K562 (cell line): Measurements from ENCODE around the gene ZNF284. TPM values are rescaled to one million over a fixed set of nuclear protein-coding genes. Genes with fewer than 3 reads are reported as not detected.

ENCODE experiments used
- CEBPB ChIP-seq: fragments of 450-650 bp; IDR thresholded peaks from 2 replicates; pipeline ENCODE4 v1.6.1; 2016; ENCODE audit warnings: missing genetic modification characterization, missing compliant biosample characterization
- FIP1L1 ChIP-seq: fragments of 200-400 bp; formaldehyde crosslinking; IDR thresholded peaks from 2 replicates; pipeline ENCODE4 v1.6.1; 2018; ENCODE audit warnings: mild to moderate bottlenecking, low read depth, low read length; ENCODE audit not compliant: poor library complexity, severe bottlenecking
- FOXA1 ChIP-seq: fragments of 450-650 bp; IDR thresholded peaks from 2 replicates; pipeline ENCODE4 v1.6.1; 2016; ENCODE audit warnings: mild to moderate bottlenecking, borderline replicate concordance
- HLTF ChIP-seq: fragments of 450-650 bp; IDR thresholded peaks from 2 replicates; pipeline ENCODE4 v1.6.1; 2016
- KDM5B ChIP-seq: fragments of 200-600 bp; sonication (generic); IDR thresholded peaks from 2 replicates; pipeline ENCODE4 v1.6.1; 2012; ENCODE audit warnings: low read depth, mild to moderate bottlenecking, moderate library complexity, low read length, control low read depth, inconsistent platforms; ENCODE audit not compliant: insufficient replicate concordance
- L3MBTL2 ChIP-seq: fragments of 450-650 bp; IDR thresholded peaks from 2 replicates; pipeline ENCODE4 v1.6.1; 2016; ENCODE audit warnings: mild to moderate bottlenecking, moderate library complexity
- MED1 ChIP-seq: sonication (generic); formaldehyde crosslinking; IDR thresholded peaks from 2 replicates; pipeline ENCODE4 v1.8.1; 2023; ENCODE audit warnings: missing genetic modification reagents, borderline replicate concordance
- MYNN ChIP-seq, 2 experiments: sonication (generic); formaldehyde crosslinking in 1 of 2; IDR thresholded peaks; 2 replicates each; pipeline versions ENCODE4 v1.5.0 to v1.6.1; 2016 to 2020; ENCODE audit warnings: antibody characterized with exemption in 1 of 2, missing genetic modification reagents in 1 of 2
- PHF20 ChIP-seq: fragments of 450-650 bp; IDR thresholded peaks from 2 replicates; pipeline ENCODE4 v1.6.1; 2018; ENCODE audit not compliant: partially characterized antibody
- PHF8 ChIP-seq: fragments of 200-600 bp; sonication (generic); IDR thresholded peaks from 2 replicates; pipeline ENCODE4 v1.6.1; 2012; ENCODE audit warnings: mixed run types, mild to moderate bottlenecking, inconsistent platforms, low read length, moderate library complexity, borderline replicate concordance
- POLR2AphosphoS5 ChIP-seq: IDR thresholded peaks from 2 replicates; pipeline ENCODE4 v1.6.1; 2011; ENCODE audit warnings: mild to moderate bottlenecking, low read depth, low read length, moderate library complexity; ENCODE audit not compliant: control insufficient read depth, insufficient read depth
- RBM14 ChIP-seq: fragments of 200-400 bp; formaldehyde crosslinking; IDR thresholded peaks from 2 replicates; pipeline ENCODE4 v1.6.1; 2018; ENCODE audit warnings: low read depth, mild to moderate bottlenecking, low read length, moderate library complexity, borderline replicate concordance; ENCODE audit not compliant: insufficient read depth
- RNF2 ChIP-seq: sonication (generic); IDR thresholded peaks from 2 replicates; pipeline ENCODE4 v1.6.1; 2016
- TBP ChIP-seq: optimal IDR thresholded peaks from 2 replicates; pipeline ENCODE3; 2011; ENCODE audit warnings: low read depth, low read length, improper control_type of control experiment
- TCF7 ChIP-seq: sonication (generic); IDR thresholded peaks from 2 replicates; pipeline ENCODE4 v1.6.1; 2016; ENCODE audit warnings: antibody characterized with exemption, borderline replicate concordance
- TRIM24 ChIP-seq, 2 experiments: fragments of 450-650 bp; IDR thresholded peaks; 2 replicates each; pipeline ENCODE4 v1.6.1; 2016
- ZEB2 ChIP-seq: fragments of 450-650 bp; IDR thresholded peaks from 2 replicates; pipeline ENCODE4 v1.6.1; 2016
- ZFP1 ChIP-seq: fragments of 450-650 bp; formaldehyde crosslinking; IDR thresholded peaks from 2 replicates; pipeline ENCODE4 v1.4.0; 2020; ENCODE audit warnings: mild to moderate bottlenecking, mixed read lengths
- ZNF324 ChIP-seq: fragments of 250-450 bp; sonication (Bioruptor Pico); IDR thresholded peaks from 2 replicates; pipeline ENCODE4 v1.4.0; 2020; ENCODE audit warnings: mild to moderate bottlenecking
- polyA plus RNA-seq, 8 experiments: library from polyadenylated mRNA; depleted of rRNA in 4 of 8; stranded (reverse) in 5 of 8; unstranded in 3 of 8; fragments of >200 nt; fragmentation: Nextera tagmentation in 2 of 8; fragmentation: Illumina TruSeq in 1 of 8; extraction: Ambion mirVana in 2 of 8; extraction: Trizol in 1 of 8; gene quantifications; 2 replicates each; pipeline versions ENCODE4 v1.2.1 to v1.2.3, GENCODE V29; 2011 to 2014; ENCODE audit warnings: inconsistent platforms in 1 of 8, missing spikeins in 1 of 8
- total RNA-seq, 7 experiments: library from RNA; depleted of rRNA in 6 of 7; stranded (reverse); fragments of >200 nt in 6 of 7; fragmentation: Illumina TruSeq in 2 of 7; extraction: Trizol in 2 of 7; gene quantifications; 2 replicates each; pipeline versions ENCODE4 v1.2.1 to v1.2.3, GENCODE V29; 2011 to 2021; ENCODE audit warnings: low replicate concordance in 1 of 7
- TF ChIP-seq, protein P1 (sequence below): fragments of 250-450 bp; sonication (Bioruptor Pico); IDR thresholded peaks from 2 replicates; pipeline ENCODE4 v1.4.0; 2020; ENCODE audit warnings: mild to moderate bottlenecking
- TF ChIP-seq, protein P2 (sequence below): IDR thresholded peaks from 2 replicates; pipeline ENCODE4 v1.6.1; 2014; ENCODE audit warnings: antibody characterized with exemption
- TF ChIP-seq, protein P3 (sequence below): fragments of 450-650 bp; IDR thresholded peaks from 2 replicates; pipeline ENCODE4 v1.6.1; 2016; ENCODE audit warnings: borderline replicate concordance
- TF ChIP-seq, protein P4 (sequence below): fragments of 200-800 bp; sonication (Bioruptor generic); IDR thresholded peaks from 2 replicates; pipeline ENCODE4 v1.6.1; 2017; ENCODE audit warnings: missing genetic modification characterization, missing compliant biosample characterization

The ZNF284 gene
- total and polyA plus RNA-seq, 9 of the 15 experiments (the other 6 are each of a cell fraction or from before 2014, with no cell fraction given), result 0.07 to 0.24 (median 0.20) TPM

DNA sequence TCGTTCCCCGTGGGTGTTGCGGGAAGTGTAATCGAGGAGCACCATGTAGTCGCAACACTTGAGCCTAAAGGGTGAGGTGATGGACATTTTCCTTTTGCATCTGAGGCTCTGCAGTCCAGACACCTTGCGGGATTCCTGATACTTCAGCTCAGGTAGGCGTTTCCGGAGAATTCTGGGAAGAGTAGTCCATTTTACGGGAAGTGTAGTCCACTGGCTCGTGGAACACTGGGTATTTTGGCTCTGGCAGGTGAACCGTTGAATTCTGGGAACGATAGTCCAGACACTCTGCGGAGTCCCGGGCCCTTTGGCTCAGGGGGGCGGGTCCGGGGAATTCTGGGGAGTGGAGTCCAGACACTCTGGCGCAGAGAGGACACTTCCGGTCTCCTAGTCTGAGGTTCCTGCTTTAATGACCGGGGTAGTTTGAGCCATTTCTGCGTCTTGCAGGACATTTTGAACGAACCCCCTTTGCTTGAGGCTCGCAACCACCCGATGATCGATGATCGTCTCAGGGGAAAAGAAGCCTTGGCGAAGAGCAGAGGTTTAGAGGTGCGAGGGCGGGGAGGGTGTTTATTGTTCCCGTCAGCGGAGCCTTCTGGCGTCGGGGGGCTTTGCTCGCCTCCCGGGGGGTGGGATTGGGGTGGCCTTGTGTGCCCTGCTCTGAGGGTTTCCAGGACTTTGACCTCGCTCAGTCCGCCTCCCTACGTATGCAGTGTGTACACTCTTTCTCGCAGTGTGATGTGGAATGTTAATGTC lies 20.1 kb upstream of the ZNF284 start, which contains the start of gene ZNF223 (continued):
- TF ChIP-seq, protein P1, sequence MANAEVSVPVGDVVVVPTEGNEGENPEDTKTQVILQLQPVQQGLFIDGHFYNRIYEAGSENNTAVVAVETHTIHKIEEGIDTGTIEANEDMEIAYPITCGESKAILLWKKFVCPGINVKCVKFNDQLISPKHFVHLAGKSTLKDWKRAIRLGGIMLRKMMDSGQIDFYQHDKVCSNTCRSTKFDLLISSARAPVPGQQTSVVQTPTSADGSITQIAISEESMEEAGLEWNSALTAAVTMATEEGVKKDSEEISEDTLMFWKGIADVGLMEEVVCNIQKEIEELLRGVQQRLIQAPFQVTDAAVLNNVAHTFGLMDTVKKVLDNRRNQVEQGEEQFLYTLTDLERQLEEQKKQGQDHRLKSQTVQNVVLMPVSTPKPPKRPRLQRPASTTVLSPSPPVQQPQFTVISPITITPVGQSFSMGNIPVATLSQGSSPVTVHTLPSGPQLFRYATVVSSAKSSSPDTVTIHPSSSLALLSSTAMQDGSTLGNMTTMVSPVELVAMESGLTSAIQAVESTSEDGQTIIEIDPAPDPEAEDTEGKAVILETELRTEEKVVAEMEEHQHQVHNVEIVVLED (CRISPR knock-in tag), result peak; percentile 12; the same call in 1 of the 2 replicates
- TF ChIP-seq TBP, result no peak
- no peak for TF ChIP-seq CEBPB (tag)
- TF ChIP-seq, protein P2, sequence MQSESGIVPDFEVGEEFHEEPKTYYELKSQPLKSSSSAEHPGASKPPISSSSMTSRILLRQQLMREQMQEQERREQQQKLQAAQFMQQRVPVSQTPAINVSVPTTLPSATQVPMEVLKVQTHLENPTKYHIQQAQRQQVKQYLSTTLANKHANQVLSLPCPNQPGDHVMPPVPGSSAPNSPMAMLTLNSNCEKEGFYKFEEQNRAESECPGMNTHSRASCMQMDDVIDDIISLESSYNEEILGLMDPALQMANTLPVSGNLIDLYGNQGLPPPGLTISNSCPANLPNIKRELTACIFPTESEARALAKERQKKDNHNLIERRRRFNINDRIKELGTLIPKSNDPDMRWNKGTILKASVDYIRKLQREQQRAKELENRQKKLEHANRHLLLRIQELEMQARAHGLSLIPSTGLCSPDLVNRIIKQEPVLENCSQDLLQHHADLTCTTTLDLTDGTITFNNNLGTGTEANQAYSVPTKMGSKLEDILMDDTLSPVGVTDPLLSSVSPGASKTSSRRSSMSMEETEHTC, result no peak
- no peak for TF ChIP-seq L3MBTL2
- TF ChIP-seq MYNN (IDR thresholded peaks at IDR 0.05), result no peak
- TF ChIP-seq MYNN (CRISPR knock-in tag; IDR thresholded peaks at IDR 0.05), result no peak
- TF ChIP-seq ZNF324, result no peak
- no peak for TF ChIP-seq RNF2
- no peak for TF ChIP-seq PHF20
- no peak for TF ChIP-seq FIP1L1
- TF ChIP-seq ZFP1, result no peak
- TF ChIP-seq PHF8, result peak; percentile 32; the same call in 1 of the 2 replicates
- 0 out of 4 replicates have a peak, but pooled peaks of 1 of the 2 experiments have one; percentile 44 for TF ChIP-seq TRIM24 (IDR thresholded peaks at IDR 0.05)
- no peak for TF ChIP-seq TCF7
- no peak for TF ChIP-seq FOXA1
- TF ChIP-seq, protein P3, sequence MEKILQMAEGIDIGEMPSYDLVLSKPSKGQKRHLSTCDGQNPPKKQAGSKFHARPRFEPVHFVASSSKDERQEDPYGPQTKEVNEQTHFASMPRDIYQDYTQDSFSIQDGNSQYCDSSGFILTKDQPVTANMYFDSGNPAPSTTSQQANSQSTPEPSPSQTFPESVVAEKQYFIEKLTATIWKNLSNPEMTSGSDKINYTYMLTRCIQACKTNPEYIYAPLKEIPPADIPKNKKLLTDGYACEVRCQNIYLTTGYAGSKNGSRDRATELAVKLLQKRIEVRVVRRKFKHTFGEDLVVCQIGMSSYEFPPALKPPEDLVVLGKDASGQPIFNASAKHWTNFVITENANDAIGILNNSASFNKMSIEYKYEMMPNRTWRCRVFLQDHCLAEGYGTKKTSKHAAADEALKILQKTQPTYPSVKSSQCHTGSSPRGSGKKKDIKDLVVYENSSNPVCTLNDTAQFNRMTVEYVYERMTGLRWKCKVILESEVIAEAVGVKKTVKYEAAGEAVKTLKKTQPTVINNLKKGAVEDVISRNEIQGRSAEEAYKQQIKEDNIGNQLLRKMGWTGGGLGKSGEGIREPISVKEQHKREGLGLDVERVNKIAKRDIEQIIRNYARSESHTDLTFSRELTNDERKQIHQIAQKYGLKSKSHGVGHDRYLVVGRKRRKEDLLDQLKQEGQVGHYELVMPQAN, result no peak
- TF ChIP-seq RBM14, result no peak
- TF ChIP-seq, protein P4, sequence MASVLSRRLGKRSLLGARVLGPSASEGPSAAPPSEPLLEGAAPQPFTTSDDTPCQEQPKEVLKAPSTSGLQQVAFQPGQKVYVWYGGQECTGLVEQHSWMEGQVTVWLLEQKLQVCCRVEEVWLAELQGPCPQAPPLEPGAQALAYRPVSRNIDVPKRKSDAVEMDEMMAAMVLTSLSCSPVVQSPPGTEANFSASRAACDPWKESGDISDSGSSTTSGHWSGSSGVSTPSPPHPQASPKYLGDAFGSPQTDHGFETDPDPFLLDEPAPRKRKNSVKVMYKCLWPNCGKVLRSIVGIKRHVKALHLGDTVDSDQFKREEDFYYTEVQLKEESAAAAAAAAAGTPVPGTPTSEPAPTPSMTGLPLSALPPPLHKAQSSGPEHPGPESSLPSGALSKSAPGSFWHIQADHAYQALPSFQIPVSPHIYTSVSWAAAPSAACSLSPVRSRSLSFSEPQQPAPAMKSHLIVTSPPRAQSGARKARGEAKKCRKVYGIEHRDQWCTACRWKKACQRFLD (CRISPR knock-in tag), result peak; percentile 74
- no peak for TF ChIP-seq MED1 (CRISPR knock-in tag)
- no peak for TF ChIP-seq POLR2AphosphoS5
- no peak for TF ChIP-seq HLTF
- TF ChIP-seq ZEB2, result peak; percentile 71; the same call in 1 of the 2 replicates
- TF ChIP-seq KDM5B, result no peak
